Left hindlimb (tissue), 1 donor: ENCODE results near the gene GBE1.

Experiments
- DNase-seq: peaks from one replicate; pipeline ENCODE4 v3.0.0-alpha.2; 2018

The GBE1 gene

DNA sequence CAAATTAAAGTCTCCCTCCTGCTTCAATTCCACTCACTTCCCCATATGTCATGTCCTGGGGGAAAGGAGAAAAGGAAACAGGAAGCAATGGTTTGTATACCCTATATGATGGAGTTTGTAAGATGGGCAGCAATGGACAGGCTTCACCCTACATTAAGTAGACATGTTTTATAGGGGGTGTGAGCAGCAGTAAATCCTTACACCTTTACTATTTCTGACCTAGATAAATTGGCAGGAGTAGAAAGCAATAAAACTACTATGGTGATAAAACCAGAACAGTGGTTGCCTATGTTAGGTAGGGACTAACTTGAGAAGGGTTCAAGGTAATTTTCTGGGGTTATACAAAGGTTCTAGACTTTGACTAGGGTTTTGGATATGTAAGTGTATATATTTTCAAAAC, 301.7 kb downstream of the GBE1 start:
- DNase-seq = no peak

DNA sequence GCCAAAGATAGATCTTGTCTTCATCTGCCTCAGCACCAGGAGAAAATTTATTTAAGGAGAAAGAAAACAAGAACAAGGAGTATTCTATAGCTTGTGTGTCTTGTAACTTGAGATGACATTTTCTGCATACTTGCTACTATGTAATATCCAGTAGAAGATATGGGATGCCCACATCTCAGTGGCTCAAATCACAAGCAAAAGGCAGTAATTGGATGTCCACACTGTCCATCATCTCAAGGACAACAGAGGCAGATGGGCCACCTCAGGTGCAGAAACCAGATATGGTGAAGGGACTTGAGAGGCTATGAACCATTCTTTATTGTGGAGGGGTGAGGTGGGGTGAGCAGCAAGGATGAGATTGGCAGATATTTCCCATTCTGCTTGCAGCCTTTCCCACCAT, 309.0 kb downstream of the GBE1 start:
- no peak for DNase-seq

DNA sequence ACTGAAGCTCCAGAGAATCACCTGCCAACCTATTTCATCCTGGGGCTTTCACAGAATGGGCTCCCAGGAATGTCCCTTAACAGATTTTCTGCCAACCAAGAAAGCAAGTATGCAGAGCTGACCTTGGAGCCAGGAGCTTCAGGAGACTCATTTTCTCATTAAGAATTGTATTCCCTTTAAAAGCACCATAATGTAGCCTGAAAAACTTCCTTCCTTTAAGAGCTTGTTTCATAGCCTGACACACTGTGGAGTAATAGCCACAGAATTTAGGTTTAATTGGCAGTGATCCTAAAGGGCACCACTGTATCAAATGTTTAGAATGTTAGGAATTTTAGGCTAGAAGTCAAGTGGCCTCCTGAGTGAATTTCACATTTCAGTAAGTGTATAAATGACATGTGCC, 309.8 kb downstream of the GBE1 start:
- DNase-seq = no peak

DNA sequence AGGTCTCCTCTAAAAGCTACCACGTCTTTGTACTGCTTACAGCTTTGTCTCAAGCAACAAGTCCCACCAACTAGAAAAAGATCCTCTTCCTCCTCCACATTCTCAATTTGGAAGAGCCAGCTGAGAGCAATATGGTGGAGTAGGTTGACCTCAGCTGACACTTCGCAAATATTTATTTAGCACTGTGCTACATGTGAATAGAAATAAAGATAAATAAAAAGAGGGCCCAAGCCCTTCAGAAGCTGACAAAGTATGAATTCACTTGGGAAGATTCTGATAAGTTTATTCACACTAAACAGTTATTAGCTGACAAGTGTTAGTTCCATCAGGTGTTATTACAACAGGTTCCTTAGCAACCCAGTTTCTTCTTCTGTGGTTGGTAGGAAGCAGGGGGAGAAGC, 310.3 kb downstream of the GBE1 start:
- DNase-seq = no peak

DNA sequence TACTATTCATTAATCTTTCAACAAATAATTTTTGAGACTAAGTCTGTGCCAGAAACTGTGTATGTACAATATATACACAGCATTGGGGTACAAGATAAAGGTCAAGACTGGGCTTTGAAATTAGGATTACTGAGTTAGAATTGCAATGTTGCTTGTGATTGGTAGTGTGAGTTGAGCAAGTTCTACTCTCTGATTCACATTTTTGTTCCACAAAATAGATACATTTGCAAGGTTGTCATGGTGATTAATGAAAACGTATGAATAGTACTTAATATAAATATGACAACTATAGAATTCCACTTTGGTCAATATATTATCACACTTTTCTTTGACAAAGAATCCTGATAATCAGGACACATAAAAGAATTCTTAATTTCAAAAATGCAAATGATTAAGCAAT, 314.6 kb downstream of the GBE1 start:
- no peak for DNase-seq

DNA sequence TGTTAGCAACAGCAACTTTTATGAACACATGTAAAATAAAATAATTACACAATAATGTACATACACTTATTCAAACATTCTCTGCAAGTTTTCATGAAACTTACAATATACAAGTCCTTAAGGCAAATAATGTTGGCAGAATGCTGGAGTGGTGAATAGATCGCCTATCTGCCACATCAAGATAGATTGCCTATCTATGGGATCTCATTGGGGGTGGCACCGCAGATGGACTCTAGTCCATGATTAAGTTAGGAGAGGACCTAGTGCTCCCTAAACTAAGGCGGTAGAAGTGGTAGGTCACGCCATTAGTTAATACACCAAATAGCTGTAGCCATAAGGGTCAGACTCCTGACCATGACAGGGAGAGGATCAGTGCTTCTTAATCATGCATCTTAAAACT, 315.7 kb downstream of the GBE1 start:
- DNase-seq = no peak

DNA sequence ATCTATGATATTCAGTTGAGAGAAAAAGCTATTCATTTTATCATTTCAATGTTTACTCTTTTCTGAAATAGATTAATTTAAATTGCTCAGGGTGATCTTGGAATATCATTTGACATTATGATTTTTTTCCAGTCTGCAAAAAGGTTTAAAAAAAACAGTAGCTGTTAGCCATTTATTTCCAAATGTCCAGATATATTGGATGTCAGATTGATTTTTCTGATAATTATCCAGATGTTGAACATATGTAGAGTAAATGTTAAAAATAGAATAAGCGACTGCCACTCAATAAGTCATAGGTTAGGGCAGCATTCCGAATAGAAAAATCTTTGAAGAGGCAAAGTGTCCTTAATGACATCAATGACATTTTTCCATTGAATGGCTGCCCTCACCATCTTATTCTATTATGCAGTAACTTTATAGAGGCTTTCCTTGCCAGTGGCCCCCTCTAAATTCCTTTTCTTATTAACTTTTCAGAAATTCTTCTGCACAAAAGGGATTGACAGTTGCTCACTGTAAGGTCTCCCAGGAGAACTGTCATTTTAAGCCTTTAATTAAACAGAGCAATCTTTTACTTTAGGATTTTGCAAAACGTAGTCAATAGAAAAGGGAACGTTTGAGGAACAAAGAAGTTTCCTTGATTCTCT, 316.5 kb downstream of the GBE1 start:
- DNase-seq = no peak

DNA sequence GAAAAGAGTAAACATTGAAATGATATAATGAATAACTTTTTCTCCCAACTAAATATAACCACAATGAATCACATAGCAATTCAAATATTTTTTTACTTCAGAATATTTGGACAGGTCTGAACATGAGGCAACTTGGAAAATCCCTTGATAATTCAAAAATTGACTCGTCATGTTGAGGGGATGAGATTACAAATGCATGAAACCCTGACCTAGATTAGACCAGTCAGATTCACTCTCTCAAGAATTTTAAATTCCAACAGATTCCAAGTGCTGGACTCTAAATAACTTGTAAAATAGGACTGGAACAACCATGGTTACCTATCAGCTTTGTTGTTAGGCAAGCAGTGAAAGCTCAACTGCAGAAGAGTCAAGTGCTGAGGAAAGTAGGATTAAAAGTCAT, 317.5 kb downstream of the GBE1 start:
- no peak for DNase-seq

DNA sequence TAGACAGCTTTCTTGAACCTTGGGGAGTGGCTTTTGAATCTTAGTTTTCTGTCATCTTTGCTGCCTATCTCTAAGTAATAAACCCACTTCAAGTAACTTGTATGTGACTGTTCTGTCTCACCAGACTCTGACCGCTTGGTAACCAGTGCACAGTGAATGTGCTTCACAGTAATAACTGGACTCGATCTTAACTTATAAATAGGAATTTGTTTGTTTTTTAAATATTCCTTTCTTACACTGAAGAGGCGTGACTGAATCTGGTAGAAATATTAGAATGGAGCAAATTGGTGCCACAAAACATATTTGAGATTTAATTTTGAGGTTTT, 318.0 kb downstream of the GBE1 start:
- no peak for DNase-seq

DNA sequence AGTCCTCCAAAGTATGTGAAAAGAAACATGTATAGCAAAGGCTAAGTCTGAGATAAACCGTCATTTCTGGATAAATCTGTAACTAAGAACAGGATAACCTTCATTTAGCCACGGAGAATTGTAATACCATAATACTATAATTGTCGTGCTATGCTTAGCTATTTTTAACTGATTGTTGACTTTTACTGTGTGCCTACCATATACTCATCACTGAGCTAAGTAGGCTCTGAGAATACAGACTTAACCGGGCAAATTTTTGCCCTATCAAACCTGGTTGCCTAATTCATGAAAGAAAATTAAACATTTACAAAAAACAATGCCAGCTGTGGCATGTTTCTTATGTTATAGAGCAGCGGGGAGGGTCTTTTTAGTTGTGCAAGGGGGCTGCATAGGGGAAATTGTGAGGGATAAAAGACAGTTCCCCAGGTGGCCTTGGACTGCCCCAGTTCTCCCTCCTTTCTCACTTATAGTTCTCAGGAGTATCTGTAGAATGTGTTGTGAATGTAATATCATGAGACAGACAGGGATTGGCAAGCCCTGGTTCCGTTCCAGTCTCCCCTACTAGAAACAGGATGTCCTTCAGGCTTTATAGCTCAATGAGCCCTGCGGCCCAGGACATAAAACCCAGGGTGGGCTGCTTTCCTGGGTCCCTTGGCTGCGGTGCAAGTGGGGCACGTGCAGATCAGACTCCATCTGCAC, 318.5 kb downstream of the GBE1 start:
- no peak for DNase-seq

DNA sequence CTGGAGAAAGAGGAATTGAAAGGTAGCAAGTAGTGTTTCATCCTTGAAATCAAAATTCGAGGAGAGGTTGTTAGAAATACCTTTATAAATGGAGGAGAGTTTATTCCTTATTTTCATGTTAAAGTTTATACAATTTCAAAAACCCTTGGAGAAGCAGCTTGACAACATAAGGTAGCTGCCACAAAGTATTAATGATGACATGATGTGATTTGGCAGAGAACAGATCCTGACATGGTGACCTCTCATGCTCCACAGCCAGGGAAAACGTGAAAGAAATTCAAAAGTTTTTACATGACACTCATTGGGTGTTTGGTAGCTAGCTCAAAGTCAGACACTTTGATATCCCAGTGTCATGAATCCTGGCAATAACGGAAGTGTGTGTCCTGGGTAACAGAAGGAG, 320.8 kb downstream of the GBE1 start:
- no peak for DNase-seq
